Skeletal muscle satellite cell (primary cell): ENCODE measurements around the gene EEFSEC.

Experiments used
- H3K27me3 ChIP-seq: 2 replicates; pipeline ENCODE4 v1.7.0; 2013; ENCODE audit warnings: low read length; ENCODE audit not compliant: control insufficient read depth, insufficient read depth
- H3K36me3 ChIP-seq: 2 replicates; pipeline ENCODE4 v1.7.0; 2013; ENCODE audit warnings: mild to moderate bottlenecking, control low read depth, low read length; ENCODE audit not compliant: insufficient read depth
- H3K4me1 ChIP-seq: 2 replicates; pipeline ENCODE4 v1.7.0; 2013; ENCODE audit warnings: low read length; ENCODE audit not compliant: control insufficient read depth, insufficient read depth
- H3K4me2 ChIP-seq: 2 replicates; pipeline ENCODE4 v1.7.0; 2013; ENCODE audit warnings: mild to moderate bottlenecking, low read length
- H3K4me3 ChIP-seq: 2 replicates; pipeline ENCODE4 v1.7.0; 2013; ENCODE audit warnings: low read length
- H3K9ac ChIP-seq: 2 replicates; pipeline ENCODE4 v1.7.0; 2013; ENCODE audit warnings: mild to moderate bottlenecking, low read depth, low read length, moderate library complexity
- H3K9me3 ChIP-seq: replicated peaks from 2 replicates; pipeline ENCODE4 v1.7.0; 2013; ENCODE audit warnings: mild to moderate bottlenecking, control low read depth, low read length

EEFSEC gene

DNA sequence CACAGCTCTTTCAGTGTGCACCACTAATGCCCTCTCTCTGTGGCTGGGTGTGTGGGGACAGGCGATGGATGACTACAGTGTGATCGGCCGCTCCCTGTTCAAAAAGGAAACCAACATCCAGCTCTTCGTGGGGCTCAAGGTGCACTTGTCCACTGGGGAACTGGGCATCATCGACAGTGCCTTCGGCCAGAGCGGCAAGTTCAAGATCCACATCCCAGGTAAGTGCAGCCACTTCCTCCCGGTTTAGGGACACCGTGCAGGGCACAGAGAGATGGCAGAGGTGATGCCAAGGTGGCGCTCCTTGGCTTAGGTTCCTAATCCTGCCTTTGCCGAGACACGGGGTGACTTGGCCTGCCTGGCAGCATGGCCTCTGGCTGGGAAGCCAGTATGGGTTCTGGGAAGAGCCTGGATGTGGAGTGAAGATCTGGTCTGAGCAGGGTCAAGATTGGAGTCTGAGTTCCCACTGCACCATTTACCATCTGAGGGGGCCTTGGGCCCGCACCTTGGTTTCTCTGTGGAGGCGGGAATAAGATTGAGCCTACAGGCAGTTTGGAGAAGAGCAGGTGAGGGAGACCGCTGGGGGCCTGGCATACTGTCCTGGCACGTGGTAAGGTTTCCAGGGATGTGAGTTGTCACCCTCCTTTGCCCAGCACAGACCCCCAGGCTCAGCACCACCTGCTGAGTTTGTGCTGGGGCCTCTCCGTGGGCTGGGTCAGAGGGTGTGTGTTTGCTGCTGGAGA, 205.0 kb downstream of the EEFSEC start:
- Histone ChIP-seq H3K27me3 (no peaks in the 10 kb centered on the region), H3K9ac (no peak overlapping the region), H3K36me3 (no peaks in the 10 kb centered on the region)

DNA sequence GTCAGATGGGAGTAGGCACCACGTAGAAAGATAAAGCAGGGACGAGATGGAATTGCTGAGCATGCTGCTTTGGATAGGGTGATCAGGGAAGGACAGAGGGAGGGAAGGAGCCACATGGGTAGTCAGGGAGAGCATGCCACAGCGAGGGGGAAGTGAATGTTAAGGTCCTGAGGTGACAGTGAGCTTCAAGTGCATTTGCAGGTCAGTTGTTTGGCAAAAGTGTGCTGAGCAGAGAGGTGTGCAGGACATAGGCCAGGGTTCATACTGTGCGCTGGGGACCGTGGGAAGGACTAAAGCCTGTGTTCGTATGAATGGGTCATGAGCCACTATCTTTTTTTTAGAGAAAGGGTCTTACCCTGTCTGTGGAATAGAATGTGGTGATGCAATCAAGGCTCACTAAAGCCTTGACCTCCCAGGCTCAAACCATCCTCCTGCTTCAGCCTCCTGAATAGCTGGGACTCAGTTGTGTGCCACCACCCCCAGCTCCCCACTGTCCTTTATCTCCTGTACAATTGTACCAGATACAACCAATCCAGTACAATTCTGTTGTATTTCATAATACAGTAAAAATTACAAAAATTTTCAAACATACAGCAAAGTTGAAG, 205.9 kb downstream of the EEFSEC start:
- H3K36me3 ChIP-seq: no peaks in the 10 kb centered on the region
- H3K4me2 ChIP-seq: no peak overlapping the region
- H3K4me1 ChIP-seq: peaks cover 9% of the 10 kb centered on the region
- H3K27me3 ChIP-seq: no peaks in the 10 kb centered on the region
- no peak overlapping the region for H3K4me3 ChIP-seq
- H3K9me3 ChIP-seq: no peaks in the 10 kb centered on the region
- no peak overlapping the region for H3K9ac ChIP-seq

More for the DNA sequence above, 205.0 kb downstream of the EEFSEC start:
- Histone ChIP-seq H3K4me1 (peaks cover 9% of the 10 kb centered on the region), H3K9me3 (no peaks in the 10 kb centered on the region), H3K4me2 (no peak overlapping the region), H3K4me3 (no peak overlapping the region)

DNA sequence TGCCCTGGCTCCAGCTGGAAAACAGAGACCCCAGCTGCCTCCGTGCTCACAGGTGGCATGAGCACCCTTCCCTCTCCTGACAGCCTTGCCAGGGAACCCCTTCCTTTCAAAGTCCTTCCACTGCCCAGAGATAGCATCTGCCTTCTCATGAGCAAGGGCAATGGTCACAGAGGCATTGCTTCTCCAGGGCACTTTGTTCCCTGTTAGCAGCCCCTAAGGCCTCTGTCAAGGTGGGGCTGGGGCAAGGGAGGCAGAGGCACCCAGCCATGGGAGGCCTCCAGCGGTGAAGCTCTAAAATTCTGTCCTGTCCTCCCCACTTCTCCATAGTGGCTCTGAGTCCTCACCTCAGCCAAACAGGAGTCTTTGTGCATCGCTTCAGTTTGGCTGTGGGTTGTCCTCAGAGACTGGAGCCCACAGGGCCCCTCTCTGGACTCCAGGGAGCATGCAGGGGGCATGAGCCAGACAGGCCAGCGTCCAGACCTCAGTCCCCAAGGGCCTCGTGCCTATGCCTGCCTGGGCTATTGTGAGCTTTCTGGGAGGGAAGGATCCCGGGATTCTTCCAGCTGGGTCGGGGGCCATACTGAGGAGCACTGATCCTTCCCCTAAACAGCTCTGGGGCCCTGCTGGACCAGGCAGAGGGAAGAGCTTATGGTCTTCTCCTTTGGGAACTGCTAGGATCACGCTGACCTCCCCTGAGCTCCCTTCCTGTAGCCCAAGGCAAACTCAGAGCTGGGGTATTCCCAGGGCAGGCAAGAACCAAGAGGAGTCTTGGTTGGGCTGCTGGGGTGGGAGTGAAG, 206.8 kb downstream of the EEFSEC start:
- Histone ChIP-seq H3K27me3 (no peaks in the 10 kb centered on the region), H3K4me3 (no peak overlapping the region), H3K9ac (no peak overlapping the region), H3K36me3 (no peaks in the 10 kb centered on the region), H3K4me1 (peaks cover 9% of the 10 kb centered on the region), H3K4me2 (no peak overlapping the region), H3K9me3 (no peaks in the 10 kb centered on the region)

DNA sequence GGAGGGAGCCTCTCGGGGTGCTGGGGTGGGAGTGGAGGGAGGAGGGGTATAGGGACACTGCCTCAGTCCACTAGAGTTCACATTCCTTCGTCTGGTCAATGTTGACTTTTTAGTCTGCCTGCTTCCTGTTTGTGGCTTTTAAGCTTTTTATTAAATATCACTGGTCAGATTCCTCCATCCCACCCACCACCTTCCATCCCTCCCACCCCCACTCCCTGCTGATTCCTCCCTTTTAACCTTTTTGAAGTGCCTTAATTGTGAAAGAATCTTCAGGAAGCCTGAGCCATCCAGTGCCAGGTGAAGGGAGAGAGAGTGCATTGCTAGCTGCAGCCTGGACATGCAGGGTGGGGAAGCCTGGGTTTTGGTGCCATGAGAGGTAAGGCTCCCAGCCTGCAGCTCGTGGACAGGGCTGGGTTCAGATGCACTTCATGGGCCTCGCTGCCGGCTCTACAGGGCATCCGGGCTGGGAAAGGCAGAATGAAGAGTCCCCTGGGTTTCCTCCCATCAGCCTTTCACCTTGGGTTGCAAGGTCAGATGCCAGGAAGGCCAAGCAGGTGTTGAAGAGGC, 207.5 kb downstream of the EEFSEC start:
- no peaks in the 10 kb centered on the region for H3K27me3 ChIP-seq
- no peaks in the 10 kb centered on the region for H3K36me3 ChIP-seq
- H3K4me3 ChIP-seq: no peak overlapping the region
- no peak overlapping the region for H3K9ac ChIP-seq
- no peaks in the 10 kb centered on the region for H3K9me3 ChIP-seq
- H3K4me2 ChIP-seq: no peak overlapping the region
- H3K4me1 ChIP-seq: peaks cover 9% of the 10 kb centered on the region

DNA sequence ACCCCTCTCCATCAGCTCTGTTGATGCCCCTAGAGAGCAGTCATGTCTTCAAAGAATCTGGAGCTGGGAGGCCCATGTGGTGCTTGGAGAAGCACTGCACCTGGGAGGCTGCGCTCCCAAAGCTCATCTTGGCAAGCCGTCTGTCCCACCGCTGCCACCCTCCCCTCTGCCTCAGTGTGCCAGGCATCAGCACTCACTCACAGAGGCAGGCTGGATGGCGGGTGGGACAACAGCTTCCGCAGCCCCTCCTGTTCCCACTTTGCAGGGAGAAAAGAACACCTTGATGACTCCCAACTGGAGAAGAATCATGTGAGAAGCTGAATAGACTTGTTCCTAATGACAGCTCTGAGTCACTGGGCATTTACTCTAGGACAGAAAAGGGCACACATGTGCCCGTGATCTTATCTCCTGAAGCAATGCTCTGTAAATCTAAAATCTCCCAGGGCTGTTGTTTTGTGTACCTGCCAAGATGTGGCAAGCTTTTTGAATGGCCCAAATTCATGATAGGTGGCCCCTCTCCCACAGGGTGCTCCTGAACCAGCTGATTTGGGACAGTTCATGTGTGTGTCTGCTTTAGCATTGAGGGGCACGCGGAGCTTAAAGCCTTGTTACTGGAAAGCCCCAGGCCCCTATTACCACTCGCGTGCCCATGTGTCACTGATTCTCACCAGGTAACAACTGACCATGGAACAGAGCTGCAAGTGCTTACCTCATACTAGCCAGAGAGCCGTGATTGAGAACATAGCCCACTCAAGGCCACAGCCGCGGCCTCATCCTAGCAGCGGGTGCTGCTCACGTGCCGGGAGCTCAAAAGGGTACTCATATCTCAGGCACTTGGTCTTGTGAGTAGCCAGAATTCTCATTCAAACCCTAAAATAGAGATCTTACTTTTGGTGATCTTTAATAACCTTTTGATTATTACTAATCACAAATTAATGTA, 209.0 kb downstream of the EEFSEC start:
- H3K27me3 ChIP-seq: no peaks in the 10 kb centered on the region
- no peak overlapping the region for H3K9ac ChIP-seq
- no peaks in the 10 kb centered on the region for H3K9me3 ChIP-seq
- no peak overlapping the region for H3K4me2 ChIP-seq
- peaks cover 9% of the 10 kb centered on the region for H3K4me1 ChIP-seq
- H3K36me3 ChIP-seq: no peaks in the 10 kb centered on the region
- no peak overlapping the region for H3K4me3 ChIP-seq

DNA sequence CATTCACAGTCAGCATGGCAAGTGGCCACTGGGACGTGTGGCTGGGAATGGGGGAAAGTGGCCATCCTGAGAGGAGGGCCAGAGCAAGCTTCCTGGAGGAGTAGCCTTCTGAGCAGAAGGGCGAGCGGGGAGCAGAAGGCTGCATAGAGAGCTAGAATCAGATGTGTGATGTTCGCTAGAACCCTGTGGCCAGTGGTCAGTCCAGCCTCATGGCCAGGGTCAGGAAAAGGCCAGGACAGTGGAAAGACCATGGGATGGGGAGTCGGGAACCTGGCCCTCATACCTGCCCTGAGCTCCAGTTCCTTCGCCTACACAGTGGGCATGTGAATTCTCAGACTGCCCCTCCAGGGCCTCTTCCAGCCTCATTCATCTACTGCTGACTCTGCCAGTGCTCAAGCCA, 211.0 kb downstream of the EEFSEC start:
- H3K4me2 ChIP-seq: no peak overlapping the region
- no peaks in the 10 kb centered on the region for H3K27me3 ChIP-seq
- no peaks in the 10 kb centered on the region for H3K36me3 ChIP-seq
- H3K4me1 ChIP-seq: peaks cover 15% of the 10 kb centered on the region
- no peak overlapping the region for H3K9ac ChIP-seq
- H3K9me3 ChIP-seq: no peaks in the 10 kb centered on the region
- no peak overlapping the region for H3K4me3 ChIP-seq

DNA sequence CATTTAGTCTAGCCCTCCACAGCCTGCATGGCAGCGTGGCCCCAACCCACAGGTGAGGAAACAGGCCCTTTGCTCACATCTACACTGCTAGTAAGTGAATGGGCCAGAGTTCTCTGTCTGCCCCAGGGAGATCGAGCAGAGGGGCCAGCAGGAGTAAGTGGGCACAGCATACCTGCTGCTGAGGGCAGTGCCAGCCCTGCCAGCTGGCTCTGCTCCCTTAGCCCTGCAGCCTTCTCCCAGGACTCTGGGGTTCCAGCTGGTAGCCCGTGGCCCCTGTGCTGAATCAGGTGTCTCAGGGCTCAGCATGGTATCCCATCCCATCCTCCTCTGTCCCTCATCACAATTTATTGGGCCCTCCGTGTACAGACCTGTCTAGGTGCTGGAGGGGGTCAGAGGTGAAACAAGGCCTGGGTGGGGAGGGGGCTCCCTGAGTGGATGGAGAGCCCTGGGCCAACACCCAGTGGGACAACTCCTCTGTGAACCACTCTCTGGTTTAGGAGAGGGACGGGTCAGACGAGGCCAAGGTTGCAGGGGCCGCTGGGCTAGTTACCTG, 211.6 kb downstream of the EEFSEC start:
- Histone ChIP-seq H3K4me3 (no peak overlapping the region), H3K4me1 (peaks cover 15% of the 10 kb centered on the region), H3K4me2 (no peak overlapping the region), H3K36me3 (no peaks in the 10 kb centered on the region), H3K27me3 (no peaks in the 10 kb centered on the region), H3K9me3 (no peaks in the 10 kb centered on the region), H3K9ac (no peak overlapping the region)

DNA sequence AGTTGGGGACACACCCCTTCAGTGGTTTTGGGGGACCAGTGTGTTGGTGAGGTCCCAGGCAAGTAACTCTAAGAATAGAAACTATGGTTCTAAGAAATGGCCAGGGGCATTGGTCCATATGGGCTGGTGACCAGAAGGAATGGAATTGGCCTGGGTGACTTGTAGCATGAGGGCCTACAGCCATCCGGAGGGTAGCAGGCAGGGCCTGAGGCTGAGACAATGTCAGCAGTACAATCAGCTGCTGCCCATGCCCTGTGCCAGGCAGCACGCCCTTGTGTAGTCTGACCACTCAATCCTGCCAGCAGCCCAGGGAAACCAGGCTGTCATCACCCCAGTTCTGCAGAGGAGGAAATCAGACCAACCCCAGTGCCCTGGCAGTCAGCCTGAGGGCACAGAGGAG, 212.9 kb downstream of the EEFSEC start:
- Histone ChIP-seq H3K4me2 (no peak overlapping the region), H3K4me3 (no peak overlapping the region), H3K9me3 (no peaks in the 10 kb centered on the region), H3K9ac (no peak overlapping the region), H3K4me1 (peaks cover 6% of the 10 kb centered on the region), H3K27me3 (no peaks in the 10 kb centered on the region), H3K36me3 (no peaks in the 10 kb centered on the region)

DNA sequence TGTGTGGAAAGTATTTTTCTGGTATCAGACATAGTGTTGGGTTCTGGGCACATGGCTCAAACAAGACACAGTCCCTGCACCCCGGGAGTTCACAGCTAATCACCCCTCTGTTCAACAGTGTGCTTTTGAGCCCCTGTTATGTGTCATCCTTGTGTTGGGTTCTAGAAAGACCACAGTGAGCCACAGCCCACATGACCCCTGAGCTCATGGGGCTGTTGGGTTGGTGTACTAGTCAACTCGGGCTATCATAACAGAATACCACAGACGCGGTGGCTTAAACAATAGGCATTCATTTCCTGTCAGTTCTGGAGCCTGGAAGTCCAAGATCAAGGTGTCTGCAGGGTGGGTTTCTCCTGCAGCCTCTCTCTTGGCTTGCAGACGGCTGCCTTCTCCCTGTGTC, 213.4 kb downstream of the EEFSEC start:
- Histone ChIP-seq H3K36me3 (no peaks in the 10 kb centered on the region), H3K4me3 (no peak overlapping the region), H3K9me3 (no peaks in the 10 kb centered on the region), H3K4me1 (peaks cover 6% of the 10 kb centered on the region), H3K9ac (no peak overlapping the region), H3K27me3 (no peaks in the 10 kb centered on the region), H3K4me2 (no peak overlapping the region)

DNA sequence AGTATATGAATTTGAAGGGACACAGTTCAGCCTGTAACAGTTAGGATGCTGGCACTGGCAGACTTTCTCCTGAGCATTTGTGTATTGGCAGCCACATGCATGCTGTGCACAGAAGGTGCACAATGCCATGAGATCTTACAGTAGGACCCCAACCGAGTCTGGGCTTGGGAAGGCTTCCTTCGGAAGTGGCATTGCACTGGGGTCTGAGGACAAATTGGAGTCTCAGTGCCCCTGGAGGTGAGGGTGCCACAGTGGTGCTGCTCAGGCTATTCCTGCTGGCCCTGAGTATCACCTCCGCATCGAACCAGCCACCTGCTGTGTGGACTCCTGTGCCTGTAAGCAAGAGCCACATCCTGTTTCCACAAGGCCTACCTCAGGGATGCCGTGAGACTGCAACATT, 213.9 kb downstream of the EEFSEC start:
- H3K4me1 ChIP-seq: peaks cover 6% of the 10 kb centered on the region
- no peaks in the 10 kb centered on the region for H3K36me3 ChIP-seq
- H3K27me3 ChIP-seq: no peaks in the 10 kb centered on the region
- H3K9me3 ChIP-seq: no peaks in the 10 kb centered on the region
- H3K4me2 ChIP-seq: no peak overlapping the region
- H3K4me3 ChIP-seq: no peak overlapping the region
- H3K9ac ChIP-seq: no peak overlapping the region
